HG03039 (cell line): Measurements from ENCODE around the gene ANKRD23.
A peak's percentile ranks its signal among the peaks of the same experiment; 100 is the strongest.
"Not testable (repeated sequence)": the region's sequence is repeated elsewhere in the genome, so short reads cannot be mapped to it uniquely, and the experiment has no call there.

Experiments
- ATAC-seq: cut with Tn5 transposase; IDR thresholded peaks from one replicate; pipeline ENCODE4 v1.9.1; 2021; ENCODE audit warnings: mild to moderate bottlenecking, moderate library complexity; ENCODE audit not compliant: unreplicated experiment

Gene ANKRD23

GRCh38 chr2:96864343-96865091 is 20.7 kb upstream of the ANKRD23 start:
- ATAC-seq, result no peak

GRCh38 chr2:96863575-96864342 is 19.9 kb upstream of the ANKRD23 start:
- ATAC-seq, result no peak

GRCh38 chr2:96863056-96863455 is 19.2 kb upstream of the ANKRD23 start:
- not testable (repeated sequence) for ATAC-seq

- ATAC-seq, result no peak
Measured at GRCh38 chr2:96861074-96861473, 17.3 kb upstream of the ANKRD23 start.

DNA sequence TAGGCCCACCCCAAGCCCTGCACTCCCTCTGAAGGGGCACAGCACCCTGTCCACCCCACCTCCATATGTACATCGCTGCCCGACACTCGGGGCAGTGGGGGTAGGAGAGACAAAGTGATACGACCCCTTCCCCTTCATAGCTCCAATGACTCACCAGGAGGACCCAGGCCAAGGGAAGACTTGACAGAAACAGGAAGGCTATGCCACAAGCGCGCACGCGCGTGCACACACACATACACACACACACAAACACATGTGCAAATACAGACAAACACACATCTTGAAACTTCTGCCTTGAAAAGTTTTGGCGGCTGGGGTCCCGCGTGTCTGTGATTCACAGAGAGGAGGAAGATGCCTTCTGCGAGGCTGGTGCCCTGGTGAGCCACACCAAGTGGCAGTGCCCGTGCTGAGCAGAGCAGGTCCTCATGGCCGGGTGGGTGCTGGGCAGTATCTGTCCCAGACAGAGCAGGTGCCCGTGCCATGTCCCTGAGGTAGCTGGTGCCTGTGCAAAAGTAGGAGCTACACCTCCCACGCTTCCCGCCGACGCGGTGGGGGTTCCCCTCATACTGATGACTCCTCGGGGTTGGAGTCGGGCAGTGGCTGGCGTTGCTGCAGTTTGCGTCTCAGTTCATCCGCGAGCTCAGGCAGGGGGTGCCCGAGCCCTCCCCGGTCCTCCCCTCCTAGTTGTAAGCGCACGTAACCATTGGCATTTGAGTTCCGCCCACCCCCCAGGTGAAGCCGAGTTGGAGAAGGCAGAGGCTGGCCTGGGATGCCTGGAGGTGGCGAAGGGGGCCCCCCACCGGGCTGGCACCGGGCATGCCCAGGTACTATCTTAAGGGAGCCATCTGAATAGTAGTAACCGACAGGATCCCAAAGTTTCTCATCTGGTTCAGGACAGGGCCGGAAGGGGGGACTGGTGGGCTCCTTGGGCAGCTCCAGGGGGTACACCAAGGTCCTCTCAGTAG is 16.5 kb upstream of the ANKRD23 start:
- no peak for ATAC-seq

DNA sequence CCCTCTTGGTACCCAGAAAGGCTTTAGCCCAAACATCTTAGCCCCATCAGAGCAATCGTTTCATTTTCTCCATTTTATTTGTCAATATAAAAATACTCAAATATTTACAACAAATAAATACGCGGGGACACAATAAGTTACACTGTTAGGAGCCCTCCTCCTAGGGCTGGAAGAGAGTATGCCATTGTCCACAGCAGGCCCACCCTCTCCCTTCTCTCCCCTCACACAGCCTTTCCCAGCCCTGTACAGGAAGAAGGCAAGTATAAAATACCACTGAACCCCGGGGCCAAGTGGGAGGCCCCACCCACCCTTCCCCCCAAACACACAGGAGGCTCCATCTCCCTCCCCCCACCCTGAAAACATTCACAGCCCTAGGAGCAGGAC is 15.9 kb upstream of the ANKRD23 start:
- ATAC-seq, result no peak

GRCh38 chr2:96859099-96859649 is 15.4 kb upstream of the ANKRD23 start:
- no peak for ATAC-seq

GRCh38 chr2:96857667-96858372 is 14.0 kb upstream of the ANKRD23 start, which contains the start of gene ANKRD39:
Gene ANKRD39, minus strand, starts transcription at chr2:96858016. Its CDS starts 29 bp downstream, at chr2:96857987.
- peak; percentile 90 for ATAC-seq

DNA sequence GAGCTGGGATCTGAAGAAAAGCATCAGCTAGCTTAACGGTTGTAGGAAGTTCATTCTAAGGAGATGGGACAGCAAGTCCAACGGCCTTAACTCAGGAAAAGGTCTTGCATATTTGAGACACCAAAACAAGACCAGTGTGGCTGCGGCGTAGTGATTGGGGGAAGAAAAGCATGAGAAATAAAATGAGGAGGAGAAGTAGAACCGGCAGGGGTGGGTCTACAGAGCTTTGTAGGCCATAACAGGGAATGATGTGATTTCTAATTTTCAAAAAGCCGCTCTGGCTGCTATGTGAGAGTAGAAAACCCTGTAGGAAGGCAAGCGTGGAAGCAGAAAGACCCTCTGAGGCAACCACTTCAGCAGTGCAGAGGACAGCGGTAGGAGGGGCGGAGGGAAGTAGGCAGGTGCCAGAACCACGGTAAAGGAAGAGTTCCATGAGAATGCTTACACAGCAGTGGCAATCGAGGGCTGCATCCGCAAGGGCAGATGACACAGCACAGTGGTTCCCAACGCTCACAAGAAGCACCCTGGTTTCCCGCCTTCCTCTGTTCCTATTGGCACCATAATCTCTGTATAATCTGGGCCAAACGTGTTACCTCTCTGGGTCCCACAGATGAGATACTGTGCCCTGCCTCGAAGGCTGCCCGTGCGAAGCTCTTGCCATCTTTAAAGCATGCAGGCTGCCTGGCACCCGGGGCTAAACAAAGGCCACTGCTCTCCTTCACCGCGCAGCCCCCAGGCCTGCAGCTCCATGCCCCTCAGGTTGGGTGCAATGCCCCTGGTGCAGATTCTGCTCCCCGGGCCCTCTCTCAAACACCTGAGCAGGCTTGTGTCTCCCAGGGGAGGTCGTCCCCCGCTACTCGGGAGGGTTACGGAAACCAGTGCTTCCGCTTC is 13.2 kb upstream of the ANKRD23 start:
- no peak for ATAC-seq

DNA sequence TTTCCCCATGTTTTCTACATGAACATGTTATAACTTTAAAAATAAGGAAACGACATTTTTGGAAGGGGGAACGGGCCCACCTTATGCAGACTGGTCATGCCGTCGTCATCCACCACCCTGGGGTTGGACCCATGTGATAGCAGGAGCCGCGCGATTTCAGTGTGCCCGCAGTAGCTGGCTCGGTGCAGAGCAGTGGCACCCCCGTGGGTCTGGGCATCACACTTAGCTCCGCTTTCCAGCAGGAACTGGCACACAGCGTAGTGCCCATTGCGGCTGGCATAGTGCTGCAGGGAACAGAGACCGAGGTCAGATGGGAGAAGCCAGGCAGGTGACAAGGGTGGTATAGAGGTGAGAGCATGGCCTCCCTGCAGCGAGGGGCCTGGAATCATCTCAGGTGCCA is 9.5 kb upstream of the ANKRD23 start:
- no peak for ATAC-seq

GRCh38 chr2:96852667-96853066 is 8.8 kb upstream of the ANKRD23 start:
- no peak for ATAC-seq

- ATAC-seq, result no peak
Measured at GRCh38 chr2:96848264-96848663, 4.4 kb upstream of the ANKRD23 start.

- ATAC-seq, result no peak
Measured at GRCh38 chr2:96847586-96847985, 3.8 kb upstream of the ANKRD23 start.

- ATAC-seq, result no peak
Measured at GRCh38 chr2:96846825-96847224, 3.0 kb upstream of the ANKRD23 start.

DNA sequence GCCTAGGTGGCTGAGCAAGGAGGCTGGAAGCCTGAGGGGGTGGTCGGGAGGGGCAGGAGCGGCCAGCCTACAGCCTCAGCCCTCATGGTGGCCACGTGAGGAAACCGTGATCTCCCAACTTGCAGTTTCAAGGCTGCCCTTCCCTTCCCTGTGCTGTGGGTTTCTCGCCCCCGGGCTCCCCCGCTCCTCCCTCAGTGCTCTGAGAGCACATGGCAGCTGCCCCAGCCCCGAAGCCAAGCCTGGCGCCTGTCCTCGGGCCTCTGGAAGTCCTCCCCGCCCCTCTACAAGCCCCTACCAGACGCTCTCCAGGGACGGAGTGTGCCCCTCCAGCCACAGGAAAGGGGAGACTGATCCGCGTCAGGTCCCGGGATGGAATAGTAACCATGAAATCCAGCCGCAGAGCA is 586 bp upstream of the ANKRD23 start:
- no peak for ATAC-seq

- no peak for ATAC-seq
Measured at GRCh38 chr2:96842600-96842999, 1.2 kb downstream of the ANKRD23 start.

- no peak for ATAC-seq
Measured at GRCh38 chr2:96841701-96842495, 1.9 kb downstream of the ANKRD23 start.
